ENCODE results near the gene ZRSR2. TPM values are rescaled to one million over a fixed set of nuclear protein-coding genes. Genes with fewer than 3 reads are reported as not detected.
"Not testable (repeated sequence)": the region's sequence is repeated elsewhere in the genome, so short reads cannot be mapped to it uniquely, and the experiment has no call there.

The ZRSR2 gene
- total RNA-seq, 2 donors from 2014 or later, result 2.9 to 6.2 TPM

- no peak overlapping the region for H3K27ac ChIP-seq
Measured at GRCh38 chrX:15755091-15755490, 35.2 kb upstream of the ZRSR2 start.

DNA sequence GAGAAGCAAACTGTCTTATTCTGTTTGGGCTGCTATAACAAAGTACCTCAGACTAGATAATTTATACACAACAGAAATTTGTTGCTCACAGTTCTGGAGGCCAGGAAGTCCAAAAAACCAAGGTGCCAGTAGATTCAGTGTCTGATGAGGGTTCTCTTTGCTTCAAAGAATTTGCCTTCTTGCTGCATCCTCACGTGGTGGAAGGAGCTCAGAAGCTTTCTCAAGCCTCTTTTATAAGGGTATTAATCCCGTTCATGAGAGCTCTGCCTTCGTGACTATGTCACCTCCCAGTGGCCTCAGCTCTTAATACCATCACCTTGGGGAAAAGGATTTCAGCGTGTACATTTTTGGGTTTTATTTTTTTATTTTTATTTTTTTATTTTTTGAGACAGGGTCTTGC lies 32.1 kb upstream of the ZRSR2 start:
- Histone ChIP-seq H3K4me3 (no peak overlapping the region), H3K27ac (no peak overlapping the region), H3K9me3 (no peaks in the 10 kb centered on the region), H3K36me3 (no peaks in the 10 kb centered on the region), H3K27me3 (replicated peaks; ENCODE audit: insufficient read depth) (no peaks in the 10 kb centered on the region), H3K4me1 (replicated peaks) (no peaks in the 10 kb centered on the region)
- 52% methylated on average over 4 of the region's 4 CpGs for WGBS
- intact Hi-C loops (cut with DNase I), result no loop called here
- DNase-seq (ENCODE audit: low spot score), result no peak
- TF ChIP-seq POLR2A (IDR thresholded peaks at IDR 0.05) (no peak), CTCF (IDR thresholded peaks at IDR 0.05) (no peak)

More at GRCh38 chrX:15755091-15755490, 35.2 kb upstream of the ZRSR2 start:
- no peak for TF ChIP-seq POLR2AphosphoS5 (IDR thresholded peaks at IDR 0.05)
- no peak for TF ChIP-seq POLR2A (IDR thresholded peaks at IDR 0.05)
- TF ChIP-seq CTCF (IDR thresholded peaks at IDR 0.05), result no peak
- intact Hi-C loops (cut with DNase I), result no loop called here
- H3K4me3 ChIP-seq, result no peak overlapping the region
- no peaks in the 10 kb centered on the region for H3K27me3 ChIP-seq (replicated peaks; ENCODE audit: insufficient read depth)
- no peaks in the 10 kb centered on the region for H3K9me3 ChIP-seq
- no peaks in the 10 kb centered on the region for H3K36me3 ChIP-seq
- H3K4me1 ChIP-seq (replicated peaks), result no peaks in the 10 kb centered on the region
- 73% methylated on average over 2 of the region's 2 CpGs for WGBS
- DNase-seq (ENCODE audit: low spot score), result no peak

DNA sequence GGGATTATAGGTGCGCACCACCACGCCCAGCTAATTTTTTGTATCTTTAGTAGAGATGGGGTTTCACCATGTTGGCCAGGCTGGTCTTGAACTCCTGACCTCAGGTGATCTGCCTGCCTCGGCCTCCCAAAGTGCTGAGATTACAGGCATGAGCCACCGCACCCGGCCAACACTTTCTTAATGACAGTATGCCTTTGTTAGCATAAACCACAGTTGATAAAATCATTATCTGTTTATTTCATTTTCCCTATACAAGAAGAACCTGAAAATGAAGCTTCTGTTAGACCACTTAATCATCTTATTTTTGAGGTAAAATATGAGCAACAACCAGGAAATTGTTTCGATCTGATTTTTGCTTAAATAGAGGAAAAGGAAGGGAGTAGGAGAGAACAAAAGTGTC lies 30.4 kb upstream of the ZRSR2 start:
- intact Hi-C loops (cut with DNase I); H3K4me1 ChIP-seq (replicated peaks); H3K9me3 ChIP-seq; H3K36me3 ChIP-seq; DNase-seq (ENCODE audit: low spot score); H3K4me3 ChIP-seq; H3K27ac ChIP-seq; H3K27me3 ChIP-seq (replicated peaks; ENCODE audit: insufficient read depth): not testable (repeated sequence)
- WGBS, result 80% methylated on average over 6 of the region's 6 CpGs

DNA sequence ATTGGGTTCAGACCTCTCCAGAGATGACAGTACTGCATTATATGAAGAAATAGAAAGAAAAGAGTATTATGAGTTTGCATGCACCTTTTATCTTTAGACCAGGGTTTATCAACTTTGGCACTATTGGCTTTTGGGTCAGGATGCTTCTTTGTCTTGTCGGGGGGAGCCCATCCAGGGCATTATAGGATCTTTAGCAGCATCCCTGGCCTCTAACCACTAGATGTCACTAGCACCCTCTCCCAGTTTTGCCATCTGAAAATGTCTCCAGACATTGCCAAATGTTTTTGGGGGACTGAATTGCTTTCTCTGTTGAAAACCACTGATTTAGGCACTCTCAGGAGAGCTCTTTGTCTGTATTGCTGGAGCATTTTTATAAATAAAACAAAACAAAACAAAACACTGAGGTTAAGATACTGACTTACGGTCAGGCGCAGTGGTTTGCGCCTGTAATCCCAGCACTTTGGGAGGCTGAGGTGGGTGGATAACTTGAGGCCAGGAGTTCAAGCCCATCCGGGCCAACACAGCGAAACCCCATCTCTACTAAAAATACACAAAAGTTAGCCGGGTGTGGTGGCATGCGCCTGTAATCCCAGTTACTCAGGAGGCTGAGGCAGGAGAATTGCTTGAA lies 28.6 kb upstream of the ZRSR2 start:
- no peaks in the 10 kb centered on the region for H3K27me3 ChIP-seq (replicated peaks; ENCODE audit: insufficient read depth)
- no peak for DNase-seq (ENCODE audit: low spot score)
- no peaks in the 10 kb centered on the region for H3K4me1 ChIP-seq (replicated peaks)
- 77% methylated on average over 8 of the region's 8 CpGs for WGBS
- intact Hi-C loops (cut with DNase I), result no loop called here
- no peaks in the 10 kb centered on the region for H3K9me3 ChIP-seq
- TF ChIP-seq POLR2AphosphoS5 (IDR thresholded peaks at IDR 0.05) (no peak), CTCF (IDR thresholded peaks at IDR 0.05) (peak in 2 of 4 experiments; percentile 30 to 39)
- no peak overlapping the region for H3K4me3 ChIP-seq
- no peak overlapping the region for H3K27ac ChIP-seq
- H3K36me3 ChIP-seq, result no peaks in the 10 kb centered on the region

DNA sequence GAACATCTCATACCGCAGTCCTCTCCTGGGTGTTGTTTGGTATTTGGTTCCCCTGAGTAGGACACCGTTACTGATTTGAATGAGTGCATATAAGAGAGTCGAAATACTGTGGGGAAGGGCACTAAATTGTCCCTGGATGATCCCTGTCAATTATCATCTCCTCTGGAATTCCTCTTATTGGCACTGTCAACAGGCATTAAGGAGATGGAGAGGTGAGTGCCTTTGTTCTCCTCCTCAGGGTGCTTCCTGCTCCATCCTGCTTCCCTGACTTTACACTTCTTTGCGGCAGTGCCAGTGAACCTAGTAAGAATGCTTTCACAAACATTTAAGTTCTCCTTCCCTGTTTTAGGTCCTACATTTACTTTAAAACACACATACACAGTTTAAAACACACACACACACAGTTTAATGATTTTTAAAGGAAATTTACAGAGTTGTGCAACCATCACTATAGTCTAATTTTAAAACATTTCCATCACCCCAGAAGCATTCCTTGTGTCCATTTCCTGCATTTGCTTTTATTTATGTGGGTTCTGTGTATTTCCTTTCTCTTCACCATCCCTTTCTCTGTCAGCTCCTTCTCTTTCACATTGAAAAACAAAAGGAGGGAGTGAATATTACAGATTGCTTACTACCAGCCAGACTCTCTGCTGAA lies 20.9 kb upstream of the ZRSR2 start:
- H3K27me3 ChIP-seq (replicated peaks; ENCODE audit: insufficient read depth), result no peaks in the 10 kb centered on the region
- H3K4me3 ChIP-seq, result no peak overlapping the region
- H3K36me3 ChIP-seq, result no peaks in the 10 kb centered on the region
- no peak for TF ChIP-seq POLR2A (IDR thresholded peaks at IDR 0.05)
- no peak for TF ChIP-seq POLR2AphosphoS5 (IDR thresholded peaks at IDR 0.05)
- TF ChIP-seq CTCF (IDR thresholded peaks at IDR 0.05), result no peak
- no peaks in the 10 kb centered on the region for H3K9me3 ChIP-seq
- no peaks in the 10 kb centered on the region for H3K4me1 ChIP-seq (replicated peaks)
- no peak overlapping the region for H3K27ac ChIP-seq
- no peak for DNase-seq (ENCODE audit: low spot score)
- intact Hi-C loops (cut with DNase I), result no loop called here
- 56% methylated on average over 4 of the region's 4 CpGs for WGBS

Measured in prostate gland (tissue), 2 donors.